HepG2 (cell line): ENCODE data around the gene DENND4C. TPM values are rescaled to one million over a fixed set of nuclear protein-coding genes. Genes with fewer than 3 reads are reported as not detected.
A peak's percentile ranks its signal among the peaks of the same experiment; 100 is the strongest.

Experiments
- ATAC-seq: fragments of 200-7000 bp; cut with Tn5 transposase; 3 replicates; pipeline ENCODE4 v1.9.1; 2020; ENCODE audit warnings: mild to moderate bottlenecking, moderate library complexity
- BruUV-seq: library from RNA; stranded (reverse); fragments of 400-500 nt; replicated peaks from 2 replicates; lab custom pipeline; 2021; lab: Mats Ljungman, UMichigan
- CTCF ChIA-PET: fragments of 300-600 bp; formaldehyde crosslinking; extraction: SDS; loops from one replicate; lab custom pipeline; 2021; ENCODE audit warnings: low total read pairs, inconsistent platforms, low intra/inter-chr PET ratio; lab: Yijun Ruan, JAX
- POLR2A ChIA-PET: fragments of 350-600 bp; sonication (Branson Sonifier 250); formaldehyde crosslinking; loops from one replicate; lab custom pipeline; 2020; ENCODE audit warnings: antibody characterized with exemption, inconsistent platforms; lab: Yijun Ruan, JAX
- DNase-seq: peaks from one replicate; pipeline ENCODE4 v3.0.0-alpha.2; 2015; ENCODE audit warnings: low spot score
- FAIRE-seq: peaks from 3 replicates; lab custom pipeline; 2011; peaks lifted over from hg19 to GRCh38; lab: Jason Lieb, UNC
- H2AFZ ChIP-seq: one replicate; pipeline ENCODE4 v1.6.1; 2011; ENCODE audit warnings: low read length, inconsistent platforms
- H3K27ac ChIP-seq: fragments of 300-600 bp; 3 replicates; pipeline ENCODE4 v1.8.0; 2011; ENCODE audit warnings: mixed run types, mild to moderate bottlenecking, mixed read lengths, low read length, inconsistent platforms; ENCODE audit not compliant: insufficient read depth; ENCODE audit errors: extremely low read length
- H3K27me3 ChIP-seq, 2 experiments: fragments of 200-600 bp in 1 of 2; 2 replicates in 1 of 2; 3 replicates in 1 of 2; pipeline versions ENCODE4 v1.6.0 to v1.8.0; 2011; ENCODE audit warnings: low read length in 2 of 2, mild to moderate bottlenecking in 2 of 2, moderate library complexity in 2 of 2, inconsistent platforms in 1 of 2; ENCODE audit not compliant: insufficient read depth in 2 of 2, control insufficient read depth in 1 of 2
- H3K36me3 ChIP-seq, 2 experiments: fragments of 200-600 bp in 1 of 2; replicated peaks in 1 of 2; 2 replicates in 1 of 2; 3 replicates in 1 of 2; pipeline versions ENCODE4 v1.5.1 to v1.8.0; 2011; ENCODE audit warnings: low read length in 2 of 2, inconsistent platforms in 1 of 2; ENCODE audit not compliant: insufficient read depth in 2 of 2, control insufficient read depth in 1 of 2
- H3K4me1 ChIP-seq: 2 replicates; pipeline ENCODE4 v1.5.1; 2012; ENCODE audit warnings: low read length, inconsistent platforms; ENCODE audit not compliant: insufficient read depth
- H3K4me2 ChIP-seq: 2 replicates; pipeline ENCODE4 v1.6.0; 2011; ENCODE audit warnings: low read depth, low read length, inconsistent platforms
- H3K4me3 ChIP-seq, 3 experiments: fragments of 200-600 bp in 1 of 3; sonication (generic), shearing (Covaris generic) in 1 of 3; replicated peaks in 1 of 3; 2 replicates each; pipeline ENCODE4 v1.5.1; 2011 to 2016; ENCODE audit warnings: low read length in 3 of 3, inconsistent platforms in 2 of 3, low read depth in 2 of 3, mild to moderate bottlenecking in 2 of 3, control low read depth in 1 of 3, mixed read lengths in 1 of 3; ENCODE audit not compliant: insufficient read depth in 1 of 3
- H3K79me2 ChIP-seq: one replicate; pipeline ENCODE4 v1.6.1; 2011; ENCODE audit warnings: low read length, inconsistent platforms; ENCODE audit not compliant: insufficient read depth
- H3K9ac ChIP-seq: 2 replicates; pipeline ENCODE4 v1.6.0; 2011; ENCODE audit warnings: mild to moderate bottlenecking, low read depth, low read length, inconsistent platforms; ENCODE audit not compliant: insufficient read depth
- H3K9me3 ChIP-seq: 2 replicates; pipeline ENCODE4 v1.5.1; 2012; ENCODE audit warnings: mild to moderate bottlenecking, low read length
- H4K20me1 ChIP-seq: 2 replicates; pipeline ENCODE4 v1.6.0; 2011; ENCODE audit warnings: inconsistent platforms, mild to moderate bottlenecking, low read length, moderate library complexity; ENCODE audit not compliant: insufficient read depth
- BATF2 ChIP-seq: sonication (generic); formaldehyde crosslinking; IDR thresholded peaks from 2 replicates; pipeline ENCODE4 v1.8.0; 2022; ENCODE audit warnings: mild to moderate bottlenecking, missing genetic modification reagents, moderate library complexity
- BORCS8-MEF2B ChIP-seq: sonication (generic); formaldehyde crosslinking; IDR thresholded peaks from 2 replicates; pipeline ENCODE4 v1.8.0; 2022; ENCODE audit warnings: mild to moderate bottlenecking, missing genetic modification reagents
- IRF2 ChIP-seq: IDR thresholded peaks from 2 replicates; pipeline ENCODE4 v1.6.1; 2018; ENCODE audit warnings: missing genetic modification reagents, missing compliant biosample characterization
- NR2F6 ChIP-seq, 2 experiments: IDR thresholded peaks; 2 replicates each; pipeline ENCODE4 v1.6.1; 2016; ENCODE audit warnings: antibody characterized with exemption in 1 of 2, mild to moderate bottlenecking in 1 of 2
- XRCC5 ChIP-seq: fragments of 200-400 bp; formaldehyde crosslinking; optimal IDR thresholded peaks from 2 replicates; pipeline ENCODE3; 2017; ENCODE audit warnings: mild to moderate bottlenecking, low read length
- ZC3H4 ChIP-seq: sonication (generic); formaldehyde crosslinking; IDR thresholded peaks from 2 replicates; pipeline ENCODE4 v1.4.0; 2020; ENCODE audit warnings: missing genetic modification reagents, borderline replicate concordance
- ZFX ChIP-seq: sonication (generic); formaldehyde crosslinking; IDR thresholded peaks from 2 replicates; pipeline ENCODE4 v1.4.0; 2020; ENCODE audit warnings: mild to moderate bottlenecking, low read depth, missing genetic modification reagents, moderate library complexity
- ZMAT3 ChIP-seq: sonication (generic); formaldehyde crosslinking; conservative IDR thresholded peaks from 2 replicates; pipeline ENCODE4 v1.7.0; 2021; ENCODE audit warnings: missing genetic modification reagents
- ZNF891 ChIP-seq: sonication (generic); formaldehyde crosslinking; IDR thresholded peaks from 2 replicates; pipeline ENCODE4 v1.5.0; 2020; ENCODE audit warnings: mild to moderate bottlenecking, missing genetic modification reagents
- WGBS: methylation state at CpG from one replicate; pipeline ENCODE4 v1.1.6; 2017; ENCODE audit warnings: low lambda C conversion rate; 5-methylcytosine and 5-hydroxymethylcytosine counted together
- in situ Hi-C: cut with HindIII; loops from 2 replicates; pipeline ENCODE4 v1.10.0; 2017; ENCODE audit warnings: low pct_unique_long_range_greater_than_20kb; ENCODE audit not compliant: extremely low pct_ligation_motif_present
- intact Hi-C: fragments of 100-400 bp; cut with micrococcal nuclease; formaldehyde crosslinking; loops from one replicate; pipeline ENCODE4 v1.10.0; 2022; ENCODE audit not compliant: unreplicated experiment
- polyA plus RNA-seq, 8 experiments: library from polyadenylated mRNA; depleted of rRNA in 3 of 8; stranded (reverse) in 7 of 8; unstranded in 1 of 8; fragments of >200 nt; fragmentation: Illumina TruSeq in 4 of 8; extraction: Trizol in 4 of 8; gene quantifications; 2 replicates each; pipeline versions ENCODE4 v1.2.1 to v1.2.3, GENCODE V29; 2011 to 2016; ENCODE audit warnings: low read depth in 4 of 8, missing spikeins in 1 of 8, mixed read lengths in 1 of 8; ENCODE audit not compliant: insufficient read depth in 1 of 8
- total RNA-seq, 5 experiments: library from RNA; depleted of rRNA; stranded (reverse); fragments of >200 nt; fragmentation: Illumina TruSeq; extraction: Trizol; gene quantifications; 2 replicates each; pipeline ENCODE4 v1.2.3, GENCODE V29; 2016; ENCODE audit warnings: low read depth in 1 of 5
- TF ChIP-seq, protein P1 (sequence below), 2 experiments: fragments of 450-650 bp in 1 of 2; sonication (generic) in 1 of 2; formaldehyde crosslinking in 1 of 2; IDR thresholded peaks; 2 replicates each; pipeline versions ENCODE4 v1.6.1 to v1.8.0; 2016 to 2022; ENCODE audit warnings: antibody characterized with exemption in 1 of 2, mild to moderate bottlenecking in 1 of 2, missing genetic modification reagents in 1 of 2
- TF ChIP-seq, protein P2 (sequence below): sonication (generic); formaldehyde crosslinking; IDR thresholded peaks from 2 replicates; pipeline ENCODE4 v1.4.0; 2020; ENCODE audit warnings: missing genetic modification reagents

The DENND4C gene
- total and polyA plus RNA-seq, 2 of the 13 experiments (the other 11 are each of a cell fraction or from before 2014, with no cell fraction given): 19.1 to 27.2 TPM

GRCh38 chr9:19409401-19410194, 179.1 kb downstream of the DENND4C start:
- no peaks in the 10 kb centered on the region for H4K20me1 ChIP-seq
- H3K27ac ChIP-seq: peak overlapping the region; percentile 63
- peak overlapping the region; percentile 74 for H3K9ac ChIP-seq
- in situ Hi-C loops (no loop called here), intact Hi-C loops (no loop called here)
- no peaks in the 10 kb centered on the region; a peak in 2 of 5 replicates for H3K27me3 ChIP-seq
- ChIA-PET CTCF (no interaction called here), POLR2A (interaction anchor here (1.0 to 2.1 kb wide), 5 partner anchors 11 to 361 kb away, joined by 4 to 9 read pairs (median 4); partner anchors contain the start of genes DENND4C, RPS6 and RRAGA)
- peak overlapping the region; percentile 72 to 94 (median 81) for H3K4me3 ChIP-seq
- peaks cover 40% of the 10 kb centered on the region for H3K4me1 ChIP-seq
- H3K79me2 ChIP-seq: no peaks in the 10 kb centered on the region
- H3K4me2 ChIP-seq: peak overlapping the region; percentile 92
- FAIRE-seq (no peak), DNase-seq (peak; percentile 43), ATAC-seq (peak; percentile 58)
- no TSS peak for BruUV-seq
- 4% methylated on average over 17 of the region's 17 CpGs for WGBS
- H2AFZ ChIP-seq: peak overlapping the region; percentile 72
- H3K9me3 ChIP-seq: no peaks in the 10 kb centered on the region
- no peaks in the 10 kb centered on the region for H3K36me3 ChIP-seq
- TF ChIP-seq, protein P1, sequence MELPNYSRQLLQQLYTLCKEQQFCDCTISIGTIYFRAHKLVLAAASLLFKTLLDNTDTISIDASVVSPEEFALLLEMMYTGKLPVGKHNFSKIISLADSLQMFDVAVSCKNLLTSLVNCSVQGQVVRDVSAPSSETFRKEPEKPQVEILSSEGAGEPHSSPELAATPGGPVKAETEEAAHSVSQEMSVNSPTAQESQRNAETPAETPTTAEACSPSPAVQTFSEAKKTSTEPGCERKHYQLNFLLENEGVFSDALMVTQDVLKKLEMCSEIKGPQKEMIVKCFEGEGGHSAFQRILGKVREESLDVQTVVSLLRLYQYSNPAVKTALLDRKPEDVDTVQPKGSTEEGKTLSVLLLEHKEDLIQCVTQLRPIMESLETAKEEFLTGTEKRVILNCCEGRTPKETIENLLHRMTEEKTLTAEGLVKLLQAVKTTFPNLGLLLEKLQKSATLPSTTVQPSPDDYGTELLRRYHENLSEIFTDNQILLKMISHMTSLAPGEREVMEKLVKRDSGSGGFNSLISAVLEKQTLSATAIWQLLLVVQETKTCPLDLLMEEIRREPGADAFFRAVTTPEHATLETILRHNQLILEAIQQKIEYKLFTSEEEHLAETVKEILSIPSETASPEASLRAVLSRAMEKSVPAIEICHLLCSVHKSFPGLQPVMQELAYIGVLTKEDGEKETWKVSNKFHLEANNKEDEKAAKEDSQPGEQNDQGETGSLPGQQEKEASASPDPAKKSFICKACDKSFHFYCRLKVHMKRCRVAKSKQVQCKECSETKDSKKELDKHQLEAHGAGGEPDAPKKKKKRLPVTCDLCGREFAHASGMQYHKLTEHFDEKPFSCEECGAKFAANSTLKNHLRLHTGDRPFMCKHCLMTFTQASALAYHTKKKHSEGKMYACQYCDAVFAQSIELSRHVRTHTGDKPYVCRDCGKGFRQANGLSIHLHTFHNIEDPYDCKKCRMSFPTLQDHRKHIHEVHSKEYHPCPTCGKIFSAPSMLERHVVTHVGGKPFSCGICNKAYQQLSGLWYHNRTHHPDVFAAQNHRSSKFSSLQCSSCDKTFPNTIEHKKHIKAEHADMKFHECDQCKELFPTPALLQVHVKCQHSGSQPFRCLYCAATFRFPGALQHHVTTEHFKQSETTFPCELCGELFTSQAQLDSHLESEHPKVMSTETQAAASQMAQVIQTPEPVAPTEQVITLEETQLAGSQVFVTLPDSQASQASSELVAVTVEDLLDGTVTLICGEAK (IDR thresholded peaks at IDR 0.05): no peak
- TF ChIP-seq, protein P1 (CRISPR knock-in tag; IDR thresholded peaks at IDR 0.05): 0 out of 2 replicates have a peak, but pooled peaks have one; percentile 43
- TF ChIP-seq BORCS8-MEF2B: no peak
- no peak for TF ChIP-seq ZFX
- no peak for TF ChIP-seq NR2F6 (IDR thresholded peaks at IDR 0.05)
- TF ChIP-seq NR2F6 (CRISPR knock-in tag; IDR thresholded peaks at IDR 0.05): no peak
- TF ChIP-seq XRCC5: no peak
- TF ChIP-seq BATF2 (CRISPR knock-in tag): 0 out of 2 replicates have a peak, but pooled peaks have one; percentile 26
- TF ChIP-seq ZC3H4: no peak
- TF ChIP-seq, protein P2, sequence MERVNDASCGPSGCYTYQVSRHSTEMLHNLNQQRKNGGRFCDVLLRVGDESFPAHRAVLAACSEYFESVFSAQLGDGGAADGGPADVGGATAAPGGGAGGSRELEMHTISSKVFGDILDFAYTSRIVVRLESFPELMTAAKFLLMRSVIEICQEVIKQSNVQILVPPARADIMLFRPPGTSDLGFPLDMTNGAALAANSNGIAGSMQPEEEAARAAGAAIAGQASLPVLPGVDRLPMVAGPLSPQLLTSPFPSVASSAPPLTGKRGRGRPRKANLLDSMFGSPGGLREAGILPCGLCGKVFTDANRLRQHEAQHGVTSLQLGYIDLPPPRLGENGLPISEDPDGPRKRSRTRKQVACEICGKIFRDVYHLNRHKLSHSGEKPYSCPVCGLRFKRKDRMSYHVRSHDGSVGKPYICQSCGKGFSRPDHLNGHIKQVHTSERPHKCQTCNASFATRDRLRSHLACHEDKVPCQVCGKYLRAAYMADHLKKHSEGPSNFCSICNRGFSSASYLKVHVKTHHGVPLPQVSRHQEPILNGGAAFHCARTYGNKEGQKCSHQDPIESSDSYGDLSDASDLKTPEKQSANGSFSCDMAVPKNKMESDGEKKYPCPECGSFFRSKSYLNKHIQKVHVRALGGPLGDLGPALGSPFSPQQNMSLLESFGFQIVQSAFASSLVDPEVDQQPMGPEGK (CRISPR knock-in tag): peak; percentile 31; the same call in 1 of the 2 replicates
- no peak for TF ChIP-seq ZNF891 (CRISPR knock-in tag)
- no peak for TF ChIP-seq ZMAT3
- no peak for TF ChIP-seq IRF2 (CRISPR knock-in tag)
